Stimulated activated CD8-positive, alpha-beta memory T cell treated with anti-CD3 and anti-CD28 coated beads, Interleukin-12 subunit alpha, Interleukin-12 subunit beta, amount 100 ng/mL, for 24 hours (primary cell): ENCODE data around the gene CLDN17.

Experiments used
- DNase-seq: peaks from one replicate; pipeline ENCODE4 v3.0.0-alpha.2; 2020; ENCODE audit errors: extremely low read depth

Gene CLDN17, protein sequence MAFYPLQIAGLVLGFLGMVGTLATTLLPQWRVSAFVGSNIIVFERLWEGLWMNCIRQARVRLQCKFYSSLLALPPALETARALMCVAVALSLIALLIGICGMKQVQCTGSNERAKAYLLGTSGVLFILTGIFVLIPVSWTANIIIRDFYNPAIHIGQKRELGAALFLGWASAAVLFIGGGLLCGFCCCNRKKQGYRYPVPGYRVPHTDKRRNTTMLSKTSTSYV

DNA sequence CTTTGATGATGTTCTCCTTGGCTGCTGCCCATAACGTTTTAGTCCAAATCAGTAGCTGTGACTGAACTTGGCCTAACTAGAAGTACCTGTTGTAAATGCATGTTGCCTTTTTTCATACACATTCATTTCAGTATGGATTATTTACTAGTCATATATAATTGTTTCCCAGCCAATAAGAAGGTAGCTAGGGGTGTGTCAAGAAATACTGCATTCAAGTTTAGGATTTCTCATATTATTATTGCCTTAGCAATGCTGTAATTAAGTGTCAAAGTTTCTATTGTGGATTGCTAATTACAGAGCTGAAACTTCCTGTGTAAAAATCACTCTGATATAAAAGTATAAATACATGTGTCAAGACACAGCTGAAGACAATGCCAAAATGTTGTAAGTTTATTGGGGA, at the start of gene CLDN17:
Gene CLDN17, minus strand, starts transcription at position 101 of the 400 bp plus-strand sequence. CDS start 188 bp downstream, outside the sequence.
- DNase-seq, result no peak

- no peak for DNase-seq
Measured at GRCh38 chr21:30216041-30216723, 49.6 kb upstream of the CLDN17 start, which contains the start of gene CLDN8. Gene CLDN8, minus strand, starts transcription at chr21:30216097. Its CDS starts 172 bp downstream, at chr21:30215925.

DNA sequence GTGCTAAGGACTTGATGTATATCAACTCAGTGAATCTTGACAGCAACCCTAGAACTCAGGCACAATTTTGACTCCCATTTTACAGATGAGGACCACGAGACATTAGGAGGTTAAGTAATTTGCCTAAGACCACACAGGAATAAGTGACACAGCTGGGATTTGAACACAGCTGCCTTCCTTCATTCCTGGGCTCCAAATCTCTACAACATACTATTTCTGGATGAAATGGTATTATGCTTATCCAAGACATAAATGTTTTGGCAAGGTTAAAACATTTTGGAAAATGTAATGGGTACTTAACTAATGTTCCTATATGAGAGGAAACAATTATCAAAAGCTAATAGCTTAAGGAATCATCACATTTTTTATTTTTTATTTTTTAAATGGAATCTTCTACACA, 44.5 kb upstream of the CLDN17 start:
- DNase-seq, result no peak

GRCh38 chr21:30209601-30210000, 43.0 kb upstream of the CLDN17 start:
- no peak for DNase-seq

GRCh38 chr21:30207252-30207579, 40.6 kb upstream of the CLDN17 start:
- DNase-seq, result no peak

DNA sequence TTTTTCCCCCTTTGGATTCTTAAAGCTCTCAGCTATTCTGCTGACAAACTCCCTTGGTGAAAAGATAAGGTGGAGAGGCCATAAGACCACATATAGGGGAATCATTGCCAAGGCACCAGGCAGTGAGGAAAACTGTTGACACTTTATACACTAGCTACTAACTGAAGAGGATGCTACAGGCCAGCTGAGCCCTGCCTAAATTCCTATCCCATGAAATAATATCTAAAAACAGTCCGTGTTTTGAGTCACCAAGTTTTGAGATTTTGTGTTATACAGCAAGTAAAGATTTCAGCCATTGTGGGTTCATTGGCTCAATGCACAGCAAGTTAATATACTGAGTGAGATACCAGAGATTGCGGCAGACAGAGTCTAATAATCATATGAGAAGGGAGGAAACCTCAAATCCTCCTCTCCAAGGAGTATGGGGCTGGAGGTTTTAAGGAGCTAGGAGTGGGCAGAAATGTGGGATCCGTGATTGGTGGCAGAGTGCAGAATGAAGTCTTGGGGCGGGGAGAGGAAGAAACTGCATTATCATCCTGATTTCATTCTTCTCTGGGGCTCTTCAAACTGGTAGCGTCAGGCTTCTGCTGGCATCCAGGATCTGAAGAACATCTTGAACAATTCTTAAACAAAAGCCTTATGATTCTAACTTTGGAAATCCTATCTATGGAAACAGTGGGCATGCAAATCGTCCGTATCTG, 40.1 kb upstream of the CLDN17 start:
- DNase-seq, result no peak

DNA sequence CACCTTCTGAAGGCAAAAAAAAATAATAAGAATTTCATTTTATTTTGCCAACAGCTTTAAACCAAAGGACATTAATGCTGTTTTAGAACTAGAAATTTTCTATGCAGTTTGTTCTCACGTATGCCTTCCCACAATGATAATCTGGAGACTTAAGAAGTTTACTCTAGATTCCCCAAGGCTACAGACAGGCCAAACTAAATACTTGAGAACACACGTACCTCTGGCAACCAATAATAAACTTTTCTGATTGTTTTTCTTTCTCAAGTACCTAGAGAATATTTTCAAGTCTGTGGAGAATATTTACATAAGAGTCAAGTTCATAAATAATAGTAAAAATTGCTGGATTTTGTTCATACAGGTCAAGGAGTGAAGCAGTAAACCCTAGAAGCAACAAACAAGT, 33.4 kb upstream of the CLDN17 start:
- DNase-seq, result no peak

- no peak for DNase-seq
Measured at GRCh38 chr21:30194701-30195299, 28.2 kb upstream of the CLDN17 start.

GRCh38 chr21:30193201-30193600, 26.6 kb upstream of the CLDN17 start:
- DNase-seq, result no peak

DNA sequence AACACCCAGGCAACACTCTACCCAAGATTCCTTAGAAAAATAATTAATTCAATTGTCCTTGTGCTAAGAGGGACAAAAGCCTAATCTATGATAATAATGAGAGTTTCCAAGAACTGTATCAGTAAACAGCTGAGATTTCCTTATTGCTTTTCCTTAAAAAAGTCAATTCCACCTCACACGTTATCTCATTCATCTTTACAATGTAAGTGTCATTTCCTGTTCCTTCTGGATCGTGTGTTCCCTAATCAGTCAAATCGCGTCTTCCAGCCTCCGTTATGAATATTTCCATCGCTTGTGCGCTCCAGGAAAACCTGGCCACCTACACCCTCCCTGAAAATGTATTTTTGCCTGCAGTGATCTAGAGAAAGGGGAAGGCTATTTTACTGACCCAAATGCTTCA, 23.9 kb upstream of the CLDN17 start:
- DNase-seq, result no peak

GRCh38 chr21:30189773-30190172, 23.2 kb upstream of the CLDN17 start:
- DNase-seq, result no peak

DNA sequence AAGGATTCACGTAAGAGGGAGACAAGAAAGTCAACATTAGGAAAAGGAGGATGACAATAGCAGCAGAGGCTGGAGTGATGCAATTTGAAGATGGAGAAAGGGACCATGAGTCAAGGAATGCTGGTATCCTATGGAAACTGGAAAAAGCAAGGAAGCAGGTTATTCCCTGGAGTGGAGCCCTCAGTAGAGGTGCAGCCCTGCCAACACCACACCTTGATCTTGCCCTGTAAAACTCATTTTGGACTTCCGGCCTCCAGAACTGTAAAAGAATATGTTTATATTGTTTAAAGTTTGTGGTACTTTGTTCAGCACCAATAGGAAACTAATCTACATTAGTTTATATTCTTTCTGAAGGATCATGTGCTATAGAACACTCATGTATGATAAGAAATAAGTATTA, 19.6 kb upstream of the CLDN17 start:
- no peak for DNase-seq

GRCh38 chr21:30168086-30168485, 1.5 kb upstream of the CLDN17 start:
- DNase-seq, result no peak

DNA sequence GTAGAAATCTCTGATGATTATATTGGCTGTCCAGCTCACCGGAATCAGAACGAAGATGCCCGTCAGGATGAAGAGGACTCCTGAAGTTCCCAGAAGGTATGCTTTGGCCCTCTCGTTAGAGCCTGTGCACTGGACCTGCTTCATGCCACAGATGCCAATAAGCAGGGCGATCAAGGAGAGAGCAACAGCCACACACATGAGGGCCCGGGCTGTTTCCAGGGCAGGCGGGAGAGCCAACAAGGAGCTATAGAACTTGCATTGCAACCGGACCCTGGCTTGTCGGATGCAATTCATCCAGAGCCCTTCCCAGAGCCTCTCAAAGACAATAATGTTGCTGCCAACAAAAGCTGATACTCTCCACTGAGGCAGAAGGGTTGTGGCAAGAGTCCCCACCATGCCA, 434 bp downstream of the CLDN17 start:
- DNase-seq, result no peak

DNA sequence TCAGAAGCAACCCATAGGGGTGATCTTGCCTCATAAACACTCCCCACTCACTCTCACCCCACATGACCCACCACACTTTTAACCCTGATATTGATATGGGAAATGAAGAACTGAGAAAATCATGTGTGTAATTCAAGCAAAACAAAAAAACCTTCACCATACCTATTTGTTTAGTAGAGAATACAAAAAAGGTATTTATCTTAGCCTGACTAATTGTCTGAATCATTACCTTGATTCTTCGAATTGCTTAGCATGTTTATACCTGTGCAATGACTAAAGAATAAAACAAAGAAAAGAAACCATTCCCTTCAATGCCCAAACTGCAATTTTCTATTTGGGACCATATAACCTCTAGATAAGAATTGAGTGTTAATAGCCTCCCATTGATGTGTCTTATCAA, 1.8 kb downstream of the CLDN17 start:
- no peak for DNase-seq

DNA sequence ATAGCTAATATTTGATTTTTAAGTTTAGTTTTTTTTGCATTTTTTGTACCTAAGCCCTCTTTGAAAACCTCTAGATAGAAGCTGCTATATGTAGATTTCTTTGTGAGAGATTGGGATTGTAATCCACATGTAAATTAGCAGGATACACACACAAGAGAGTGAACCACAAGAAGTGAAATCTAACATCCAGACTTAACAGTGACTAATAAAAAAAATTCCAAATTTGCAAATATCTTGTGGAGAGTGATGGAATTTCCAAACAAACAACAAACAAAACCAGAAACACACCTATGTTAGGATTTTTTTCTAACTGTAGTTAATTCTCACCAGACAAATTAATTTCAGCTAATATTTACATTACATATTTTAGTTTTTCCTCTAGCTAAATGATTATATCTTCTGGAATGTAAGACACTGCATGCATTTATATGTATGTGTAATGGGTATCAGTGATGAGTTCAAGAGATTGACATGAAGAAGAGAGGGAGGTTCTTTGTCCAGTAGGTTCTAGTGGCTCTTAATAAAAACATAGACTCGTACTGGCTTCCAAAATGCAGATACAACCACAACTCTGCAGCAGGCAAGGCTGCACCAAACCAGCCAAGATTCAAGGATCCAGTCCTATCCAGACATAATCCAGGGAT, 12.8 kb downstream of the CLDN17 start:
- no peak for DNase-seq

DNA sequence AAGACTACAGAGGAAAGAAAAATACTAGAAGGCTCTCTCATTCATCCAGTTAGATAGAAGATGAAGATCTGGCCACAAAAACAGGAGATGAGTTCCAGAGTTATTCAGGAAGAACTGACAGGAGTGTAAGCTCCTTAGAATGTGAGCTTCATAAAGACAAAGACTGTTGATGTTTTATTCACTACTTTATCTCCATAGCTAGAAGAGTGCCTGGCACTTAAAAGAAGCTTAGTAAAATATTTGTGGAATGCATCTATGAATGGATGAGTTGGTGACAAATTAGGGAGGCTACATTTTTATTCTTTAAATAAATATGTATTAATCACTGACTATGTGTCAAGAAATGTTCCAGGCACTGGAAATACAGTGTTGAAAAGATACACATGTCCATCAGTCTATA, 13.8 kb downstream of the CLDN17 start:
- DNase-seq, result no peak

DNA sequence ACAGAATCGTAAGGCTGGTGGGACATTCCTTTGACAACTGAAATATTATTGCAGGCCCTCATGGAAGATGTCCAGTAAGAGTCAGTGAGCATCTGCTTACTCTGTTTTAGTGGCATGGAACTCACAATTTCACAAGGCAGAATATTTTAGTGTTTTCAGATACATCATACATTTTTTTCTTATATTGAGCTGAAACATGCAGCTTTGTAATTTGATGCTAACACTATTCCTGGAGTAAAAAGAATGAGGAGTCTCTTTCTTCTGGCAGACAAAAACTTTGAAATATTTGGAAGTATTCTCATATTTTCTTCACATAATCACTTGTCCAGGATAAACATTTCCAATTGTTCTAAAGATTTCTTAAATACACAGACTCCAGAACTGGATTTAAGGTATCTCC, 17.7 kb downstream of the CLDN17 start:
- no peak for DNase-seq

GRCh38 chr21:30146558-30147282, 19.9 kb downstream of the CLDN17 start:
- DNase-seq, result no peak

DNA sequence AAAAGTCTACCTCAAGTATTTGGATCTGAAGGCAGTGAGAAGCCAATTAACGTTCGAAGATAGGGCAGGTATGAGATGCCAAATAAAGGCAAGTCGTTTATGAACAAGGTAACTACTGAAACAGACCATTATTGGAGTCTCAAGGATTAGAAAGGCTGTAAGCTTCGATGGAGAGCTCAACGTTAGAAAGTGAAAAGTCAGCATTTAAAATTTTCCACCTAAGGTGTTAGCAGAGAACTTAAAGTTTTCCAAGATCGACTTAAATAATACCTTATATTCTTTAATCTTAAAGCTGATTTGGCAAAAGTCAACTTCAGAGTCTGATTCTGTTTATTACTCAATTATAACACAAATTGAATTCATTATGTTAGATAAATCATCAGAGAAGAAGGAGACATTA, 28.1 kb downstream of the CLDN17 start:
- no peak for DNase-seq

GRCh38 chr21:30129246-30129645, 37.4 kb downstream of the CLDN17 start:
- DNase-seq, result no peak

DNA sequence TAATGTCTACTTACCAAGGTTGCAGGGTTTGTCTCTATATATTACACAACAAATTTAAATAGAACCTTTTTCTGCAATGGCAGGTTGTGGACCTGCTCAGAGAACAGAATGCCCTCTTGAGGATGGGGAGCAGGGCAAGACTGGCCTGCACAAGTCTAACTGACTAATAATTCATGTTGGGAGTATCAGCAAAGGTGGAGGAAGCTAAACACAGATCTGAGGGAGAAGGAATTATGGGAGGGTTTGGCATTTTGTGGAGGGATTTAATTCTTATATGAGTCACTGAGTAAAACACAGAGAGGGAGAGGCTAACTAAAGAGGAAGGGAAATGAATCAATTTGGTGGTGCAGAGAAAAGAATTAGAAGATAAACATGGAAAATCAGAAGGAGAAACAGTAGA, 40.0 kb downstream of the CLDN17 start:
- no peak for DNase-seq
